SU-DHL-6 (cell line): ENCODE data around the gene NDUFAB1.

Experiments used
- EZH2phosphoT487 ChIP-seq: fragments of 200-600 bp; sonication (generic), shearing (Covaris generic); conservative IDR thresholded peaks from 2 replicates; pipeline ENCODE4 v1.6.1; 2018; ENCODE audit warnings: mild to moderate bottlenecking, antibody characterized with exemption, low read length, moderate library complexity, mixed read lengths
- TF ChIP-seq, protein P1 (sequence below): fragments of 200-600 bp; sonication (generic); IDR thresholded peaks from one replicate; pipeline ENCODE4 v1.5.1; 2017; ENCODE audit warnings: antibody characterized with exemption, mild to moderate bottlenecking, low read length, moderate library complexity; ENCODE audit not compliant: insufficient read depth, poor library complexity, severe bottlenecking

DNA sequence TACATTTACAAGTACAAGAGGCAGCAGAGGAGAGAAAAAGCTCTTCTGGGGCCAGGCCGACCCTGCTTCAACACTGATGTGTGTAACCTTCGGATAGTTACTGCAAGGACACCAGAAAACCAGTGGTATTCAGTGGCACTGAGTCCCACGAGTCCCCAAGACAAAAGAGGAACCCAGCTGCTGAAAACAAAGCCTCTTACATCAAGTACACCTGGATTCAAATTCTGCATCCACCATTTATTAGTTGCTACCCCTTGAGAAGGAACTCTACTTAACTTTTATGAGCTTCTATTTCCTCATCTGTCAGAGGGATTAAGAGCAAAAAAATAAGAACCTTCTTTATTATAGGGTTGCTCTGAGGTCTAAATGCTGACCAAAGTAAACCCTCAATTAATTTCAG is 41.6 kb downstream of the NDUFAB1 start:
- TF ChIP-seq, protein P1, sequence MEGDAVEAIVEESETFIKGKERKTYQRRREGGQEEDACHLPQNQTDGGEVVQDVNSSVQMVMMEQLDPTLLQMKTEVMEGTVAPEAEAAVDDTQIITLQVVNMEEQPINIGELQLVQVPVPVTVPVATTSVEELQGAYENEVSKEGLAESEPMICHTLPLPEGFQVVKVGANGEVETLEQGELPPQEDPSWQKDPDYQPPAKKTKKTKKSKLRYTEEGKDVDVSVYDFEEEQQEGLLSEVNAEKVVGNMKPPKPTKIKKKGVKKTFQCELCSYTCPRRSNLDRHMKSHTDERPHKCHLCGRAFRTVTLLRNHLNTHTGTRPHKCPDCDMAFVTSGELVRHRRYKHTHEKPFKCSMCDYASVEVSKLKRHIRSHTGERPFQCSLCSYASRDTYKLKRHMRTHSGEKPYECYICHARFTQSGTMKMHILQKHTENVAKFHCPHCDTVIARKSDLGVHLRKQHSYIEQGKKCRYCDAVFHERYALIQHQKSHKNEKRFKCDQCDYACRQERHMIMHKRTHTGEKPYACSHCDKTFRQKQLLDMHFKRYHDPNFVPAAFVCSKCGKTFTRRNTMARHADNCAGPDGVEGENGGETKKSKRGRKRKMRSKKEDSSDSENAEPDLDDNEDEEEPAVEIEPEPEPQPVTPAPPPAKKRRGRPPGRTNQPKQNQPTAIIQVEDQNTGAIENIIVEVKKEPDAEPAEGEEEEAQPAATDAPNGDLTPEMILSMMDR: no peak
- TF ChIP-seq EZH2phosphoT487: no peak
